Measurements from ENCODE around the gene PLLP. TPM values are rescaled to one million over a fixed set of nuclear protein-coding genes. Genes with fewer than 3 reads are reported as not detected.

PLLP gene, protein sequence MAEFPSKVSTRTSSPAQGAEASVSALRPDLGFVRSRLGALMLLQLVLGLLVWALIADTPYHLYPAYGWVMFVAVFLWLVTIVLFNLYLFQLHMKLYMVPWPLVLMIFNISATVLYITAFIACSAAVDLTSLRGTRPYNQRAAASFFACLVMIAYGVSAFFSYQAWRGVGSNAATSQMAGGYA
- total RNA-seq: 0.23 and 0.41 TPM in 2 replicates

DNA sequence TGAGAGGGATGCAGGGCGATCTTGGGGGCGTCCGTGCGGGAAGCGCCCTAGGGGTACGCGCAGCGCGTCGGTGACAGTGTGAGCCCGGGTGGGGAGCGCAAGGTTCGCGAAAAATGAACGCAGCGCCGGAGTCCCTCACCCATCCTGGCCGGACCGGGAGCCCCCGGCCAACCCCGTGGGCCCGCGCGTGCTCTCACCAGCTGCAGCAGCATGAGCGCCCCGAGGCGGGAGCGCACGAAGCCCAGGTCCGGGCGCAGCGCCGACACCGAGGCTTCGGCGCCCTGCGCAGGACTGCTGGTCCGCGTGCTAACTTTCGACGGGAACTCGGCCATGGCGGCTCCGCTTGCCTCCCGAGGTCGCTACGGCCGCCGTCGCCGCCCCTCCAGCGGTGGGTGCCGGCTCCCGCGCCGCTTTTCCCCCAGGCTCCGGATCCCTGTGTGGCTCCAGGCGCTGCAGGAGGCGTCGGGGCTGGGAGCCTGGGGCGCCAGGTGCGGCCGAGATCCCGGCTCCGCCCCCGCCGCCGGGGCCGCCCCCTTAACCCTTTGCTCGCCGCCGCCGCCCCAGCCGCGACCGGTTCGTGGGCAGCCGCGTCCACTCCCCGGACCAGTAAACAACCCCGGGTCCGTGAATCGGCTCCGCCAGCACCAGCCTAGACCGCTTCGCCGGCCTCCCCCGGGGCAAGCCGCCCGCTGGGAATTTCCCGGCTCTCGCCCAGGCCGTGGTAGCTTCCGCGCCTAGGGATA, at the start of gene PLLP:
PLLP (minus strand) TSS at position 464 of the 743 bp plus-strand sequence; CDS start at position 332, 132 bp downstream.
- intact Hi-C loops (cut with micrococcal nuclease): no loop called here

- intact Hi-C loops (cut with micrococcal nuclease): no loop called here
These were observed 48.9 kb upstream of the PLLP start for GRCh38 chr16:57333402-57333801.

DNA sequence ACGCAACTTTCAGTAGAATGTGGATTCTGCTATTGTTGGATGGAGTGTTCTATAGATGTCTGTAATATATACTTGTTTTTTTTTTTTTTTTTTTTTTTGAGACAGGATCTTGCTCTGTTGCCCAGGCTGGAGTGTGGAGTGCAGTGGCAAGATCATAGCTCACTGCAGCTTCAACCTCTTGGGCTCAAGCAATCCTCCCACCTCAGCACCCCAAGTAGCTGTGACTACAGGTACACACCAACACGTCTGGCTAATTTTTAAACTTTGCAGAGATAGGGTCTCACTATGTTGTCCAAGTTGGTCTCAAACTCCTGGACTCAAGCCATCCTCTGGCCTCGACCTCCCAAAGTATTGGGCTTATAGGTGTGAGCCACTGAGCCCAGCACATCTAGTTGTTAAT, 46.9 kb upstream of the PLLP start:
- intact Hi-C loops (cut with micrococcal nuclease): no loop called here

- intact Hi-C loops (cut with micrococcal nuclease): no loop called here
These were observed 45.4 kb upstream of the PLLP start for GRCh38 chr16:57329718-57330327.

DNA sequence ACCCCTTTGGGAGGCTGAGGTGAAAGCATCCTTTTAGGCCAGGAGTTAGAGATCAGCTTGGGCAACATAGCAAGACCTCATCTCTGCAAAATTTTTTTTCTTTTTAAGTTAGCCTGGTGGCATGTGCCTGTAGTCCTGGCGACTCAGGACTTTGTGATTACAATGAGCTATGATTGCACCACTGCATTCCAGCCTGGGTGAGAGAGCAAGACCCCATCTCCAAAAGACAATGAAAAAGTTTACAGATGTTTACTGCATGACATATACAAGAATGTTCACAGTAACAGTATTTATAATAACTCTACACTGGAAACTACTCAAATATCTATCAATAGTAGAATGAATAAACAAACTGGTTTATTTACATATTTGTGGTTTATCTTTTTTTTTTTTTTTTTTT, 41.0 kb upstream of the PLLP start:
- intact Hi-C loops (cut with micrococcal nuclease): no loop called here

DNA sequence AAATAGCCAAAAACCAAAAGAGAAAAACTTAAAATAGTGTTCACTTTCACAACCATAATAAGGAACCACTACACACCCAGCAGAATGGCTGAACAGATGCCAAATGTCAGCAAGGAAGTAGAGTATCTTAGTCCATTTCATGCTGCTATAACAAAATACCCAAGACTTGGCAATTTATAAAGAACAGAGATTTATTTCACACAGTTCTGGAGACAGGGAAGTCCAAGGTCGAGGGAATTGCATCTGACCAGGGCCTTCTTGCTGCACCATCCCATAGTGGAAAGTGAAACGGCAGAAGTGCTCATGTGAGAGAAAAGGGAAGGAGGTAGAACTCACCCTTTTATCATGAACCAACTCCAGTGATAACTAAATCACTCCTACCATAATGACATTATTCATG, 40.3 kb upstream of the PLLP start:
- intact Hi-C loops (cut with micrococcal nuclease): no loop called here

DNA sequence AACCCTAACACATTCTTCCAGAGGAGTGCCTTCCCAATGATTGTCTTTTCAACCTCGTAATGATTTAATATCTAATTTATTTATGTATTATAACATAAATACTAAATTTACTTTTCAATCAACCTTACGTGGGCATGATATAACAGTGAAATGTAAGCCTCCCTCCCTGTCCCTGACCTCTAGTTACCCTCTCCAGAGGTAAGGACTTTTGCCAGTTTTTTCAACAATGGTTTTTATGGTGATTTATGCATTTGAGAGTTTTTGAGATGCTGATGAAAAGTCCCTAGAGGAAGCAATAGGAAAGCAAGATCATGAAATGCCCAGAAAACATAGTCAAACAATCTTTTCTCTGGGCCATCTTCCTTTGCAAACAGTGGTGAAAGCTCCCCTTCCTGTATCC, 35.2 kb upstream of the PLLP start:
- intact Hi-C loops (cut with micrococcal nuclease): no loop called here

- intact Hi-C loops (cut with micrococcal nuclease): no loop called here
These were observed 33.9 kb upstream of the PLLP start for GRCh38 chr16:57318240-57318970.

DNA sequence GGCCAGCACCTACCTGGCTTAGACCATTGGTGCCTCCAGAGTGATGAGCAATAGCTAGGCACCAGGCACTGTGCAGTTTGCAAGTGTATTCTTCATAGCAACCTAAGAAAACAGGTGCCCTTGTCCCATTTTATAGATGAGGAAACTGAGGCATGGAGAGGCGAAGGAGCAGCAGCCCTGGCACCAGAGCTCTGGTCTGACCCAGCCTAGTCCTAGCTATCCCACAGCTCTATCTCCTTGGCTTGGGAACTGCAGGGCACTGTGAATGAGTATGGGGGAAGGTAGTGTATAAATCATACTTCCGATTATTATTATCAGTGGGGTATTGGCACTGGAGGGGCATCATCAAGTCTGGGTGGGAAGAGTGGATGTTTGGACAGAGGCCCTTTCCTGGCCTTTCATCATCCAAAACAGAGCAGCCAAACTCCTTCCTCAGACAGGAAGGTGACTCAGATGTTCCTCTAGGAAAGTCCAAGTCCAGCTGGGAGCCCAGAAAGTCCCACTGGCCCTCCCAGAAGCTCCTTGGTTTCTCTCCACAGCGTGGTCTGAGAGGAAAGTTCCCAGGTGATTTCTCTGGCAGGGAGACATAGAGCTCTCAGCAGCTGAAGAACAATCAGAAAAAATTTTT, 32.0 kb upstream of the PLLP start:
- intact Hi-C loops (cut with micrococcal nuclease): no loop called here

- intact Hi-C loops (cut with micrococcal nuclease): no loop called here
These were observed 30.9 kb upstream of the PLLP start for GRCh38 chr16:57315416-57315815.

DNA sequence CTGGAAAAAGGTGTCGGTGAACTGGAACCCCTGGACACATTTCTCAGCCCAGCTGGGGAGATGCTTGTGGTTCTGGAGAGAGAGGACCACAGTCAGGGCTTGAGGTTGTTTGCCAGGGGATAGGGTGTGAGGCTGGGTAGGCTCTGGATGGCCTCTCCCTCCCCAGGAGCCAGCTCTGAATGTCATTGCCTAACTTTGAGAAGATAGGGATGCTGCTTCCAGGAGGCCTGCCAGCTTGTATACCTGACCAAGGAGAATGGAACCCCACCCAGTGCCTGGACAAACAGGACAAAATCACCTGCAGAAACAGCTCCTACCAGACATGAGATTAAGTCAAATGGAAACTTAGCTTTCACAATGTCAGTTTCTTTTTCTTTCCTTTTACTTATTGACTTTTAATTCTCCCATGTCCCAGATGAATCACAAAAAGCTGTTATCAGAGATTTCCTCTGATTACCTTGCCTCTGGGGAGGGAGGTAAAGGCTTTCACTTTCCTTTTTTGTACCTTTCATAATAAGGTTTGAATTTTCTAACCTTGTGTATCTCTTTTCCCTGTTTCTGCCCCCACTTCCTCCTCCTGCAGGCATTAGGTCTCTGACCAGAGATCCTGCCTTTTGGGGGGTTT, 29.8 kb upstream of the PLLP start:
- intact Hi-C loops (cut with micrococcal nuclease): loop anchor here (1.0 kb wide), 1 partner anchor 14 kb away; no protein-coding TSS in a partner anchor

GRCh38 chr16:57313509-57313908, 29.0 kb upstream of the PLLP start:
- intact Hi-C loops (cut with micrococcal nuclease): no loop called here

DNA sequence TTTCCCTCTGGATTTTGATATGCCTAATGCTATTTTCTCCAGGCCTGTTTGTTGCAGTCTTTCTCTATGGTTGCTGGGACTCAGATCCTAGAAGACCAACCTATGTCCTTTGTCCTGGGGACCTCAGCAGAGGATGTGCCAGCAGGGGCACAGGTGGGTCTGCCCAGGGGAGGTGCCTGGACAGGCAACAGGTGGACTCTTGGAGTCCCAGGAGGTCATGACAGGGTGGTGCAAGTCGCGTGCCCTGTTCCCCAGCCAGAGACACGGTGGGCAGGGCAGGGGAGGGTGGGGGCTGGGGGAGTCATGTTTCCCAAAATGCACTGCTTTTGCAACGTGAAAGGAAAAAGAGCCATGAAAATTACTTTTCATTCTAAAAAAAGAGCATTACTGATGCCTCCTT, 26.3 kb upstream of the PLLP start:
- intact Hi-C loops (cut with micrococcal nuclease): no loop called here

DNA sequence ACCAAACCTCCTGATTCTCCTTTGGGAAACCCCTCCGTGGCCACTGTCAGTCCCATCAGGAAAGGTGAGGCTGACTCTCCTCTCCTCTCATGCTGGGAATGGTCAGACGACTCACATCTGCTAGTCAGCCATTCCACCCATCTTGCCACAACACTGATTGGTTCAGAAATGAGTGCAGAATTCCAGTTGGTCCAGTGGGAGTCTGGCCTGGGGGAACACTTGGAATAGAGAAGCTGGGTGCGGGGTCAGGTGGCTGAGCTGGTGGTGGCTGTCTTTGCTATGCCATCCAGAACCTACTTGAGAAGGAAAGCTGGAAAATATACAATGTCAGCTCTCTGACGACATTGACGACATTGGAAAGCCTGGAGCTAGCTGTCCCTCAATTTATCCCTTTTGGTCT, 23.6 kb upstream of the PLLP start:
- intact Hi-C loops (cut with micrococcal nuclease): no loop called here

DNA sequence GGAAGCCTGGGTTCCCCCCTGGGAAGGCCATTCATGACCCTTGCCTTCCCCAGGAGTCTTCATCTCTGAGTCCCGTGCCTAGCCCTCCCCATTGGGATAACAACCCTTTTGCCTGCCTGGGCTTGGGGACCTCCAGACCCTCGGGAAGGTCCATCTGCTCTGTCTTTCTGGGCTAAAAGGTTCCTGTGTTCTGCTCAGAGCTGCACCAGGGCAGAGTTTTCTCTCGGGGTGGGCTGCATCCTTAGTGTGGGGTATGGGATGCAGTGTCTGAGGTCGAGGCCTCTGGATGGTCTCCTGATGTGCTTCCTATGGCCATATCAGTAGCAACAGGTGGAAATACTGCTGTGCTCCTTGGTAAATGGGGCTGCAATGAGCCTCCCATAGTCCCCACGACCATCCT, 22.9 kb upstream of the PLLP start:
- intact Hi-C loops (cut with micrococcal nuclease): no loop called here

GRCh38 chr16:57306676-57307341, 22.3 kb upstream of the PLLP start:
- intact Hi-C loops (cut with micrococcal nuclease): no loop called here

DNA sequence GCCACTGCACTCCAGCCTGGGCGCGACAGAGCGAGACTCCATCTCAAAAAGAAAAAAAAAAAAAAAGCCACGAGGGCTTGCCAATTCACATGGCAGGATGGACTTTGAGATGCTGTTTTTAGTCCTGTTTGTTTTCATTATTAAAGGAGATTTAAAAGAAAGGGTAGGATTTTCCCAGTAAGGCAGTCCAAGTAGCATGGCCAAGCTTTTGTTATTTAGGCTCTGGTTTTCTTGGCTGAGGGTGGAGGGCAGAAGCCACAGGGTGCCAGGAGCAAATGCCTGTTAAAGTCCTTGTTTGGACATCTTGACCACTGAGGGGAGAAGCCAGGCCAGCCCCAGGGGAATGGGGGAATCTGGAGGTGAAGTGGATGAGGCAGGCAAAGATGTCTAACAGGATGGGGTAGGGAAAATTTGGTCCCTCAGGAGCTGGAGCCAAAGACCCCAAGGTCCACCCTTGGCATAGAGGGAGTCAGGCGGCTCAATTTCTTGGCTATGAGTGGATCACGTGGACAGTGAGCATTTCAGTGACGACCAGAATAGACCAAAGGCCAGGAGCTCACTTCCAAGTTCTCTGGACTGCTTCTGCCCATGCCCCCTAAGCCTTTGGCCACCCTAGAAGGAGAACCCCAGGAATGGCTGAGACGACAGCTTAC, 20.8 kb upstream of the PLLP start:
- intact Hi-C loops (cut with micrococcal nuclease): no loop called here

DNA sequence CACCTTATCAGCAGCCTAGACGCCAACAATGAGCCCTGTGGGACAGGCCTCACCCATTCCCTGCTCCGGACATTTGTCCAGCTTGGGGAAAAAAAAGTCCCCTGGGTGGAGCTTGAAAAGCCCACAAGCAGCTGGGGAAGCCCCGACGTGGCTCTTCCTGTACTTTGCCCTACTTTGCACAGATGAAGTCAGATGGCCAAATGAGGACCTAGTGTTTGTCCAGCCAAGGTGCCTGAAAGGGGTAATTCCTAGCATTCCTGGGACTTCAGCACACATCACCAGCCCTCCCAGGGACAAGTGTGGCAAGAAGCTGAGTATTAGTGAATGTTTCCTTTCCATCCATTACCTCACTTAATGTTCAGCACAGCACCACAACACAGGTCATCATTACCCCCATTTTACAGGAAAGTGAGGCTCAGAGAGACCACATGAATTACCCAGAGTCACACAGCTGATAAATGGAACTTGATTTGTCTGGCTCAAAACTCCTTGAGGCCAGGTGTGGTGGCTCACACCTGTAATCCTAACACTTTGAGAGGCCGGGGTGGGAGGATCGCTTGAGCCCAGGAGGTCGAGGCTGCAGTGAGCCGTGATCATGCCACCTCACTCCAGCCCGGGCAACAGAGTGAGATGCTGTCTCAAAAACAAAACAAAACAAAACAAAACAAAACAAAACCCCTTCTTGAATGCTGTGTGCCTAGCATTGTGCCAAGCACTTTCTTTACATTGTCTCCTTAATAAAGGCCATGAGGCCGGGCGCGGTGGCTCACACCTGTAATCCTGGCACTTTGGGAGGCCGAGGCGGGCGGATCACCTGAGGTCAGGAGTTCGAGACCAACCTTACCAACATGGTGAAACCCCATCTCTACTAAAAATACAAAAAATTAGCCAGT, 19.9 kb upstream of the PLLP start:
- intact Hi-C loops (cut with micrococcal nuclease): loop anchor here (5.0 kb wide), 1 partner anchor 228 kb away; no protein-coding TSS in a partner anchor

GRCh38 chr16:57303910-57304168, 19.4 kb upstream of the PLLP start:
- intact Hi-C loops (cut with micrococcal nuclease): loop anchor here (5.0 kb wide), 1 partner anchor 228 kb away; no protein-coding TSS in a partner anchor

All from T-helper 2 cell treated with Interferon-gamma antibody and Interleukin-4, amounts not matched to agents 100 ng/mL and 5 ng/mL, for 36 hours (primary cell).